G401 (cell line): ENCODE results near the gene ATXN7. TPM values are rescaled to one million over a fixed set of nuclear protein-coding genes. Genes with fewer than 3 reads are reported as not detected.

ENCODE experiments used
- DNase-seq: peaks from one replicate; pipeline ENCODE4 v3.0.0-alpha.2; 2015; ENCODE audit warnings: low spot score
- in situ Hi-C: cut with HindIII; loops from 2 replicates; pipeline ENCODE4 v1.10.0; 2016; ENCODE audit warnings: low sequenced_read_pairs, mixed read lengths
- total RNA-seq: library from RNA; depleted of rRNA; stranded (reverse); fragments of >200 nt; shearing (Covaris generic); gene quantifications from 2 replicates; pipeline ENCODE4 v1.2.3, GENCODE V29; 2014

Gene ATXN7
- total RNA-seq, 1 experiment from 2014 or later: 5.8 TPM

- no peak for DNase-seq
- in situ Hi-C loops: loop anchor here (25.0 kb wide), 1 partner anchor 435 kb away; no protein-coding TSS in a partner anchor
These were observed 164.0 kb downstream of the ATXN7 start for GRCh38 chr3:64027658-64028057.

GRCh38 chr3:64028754-64029153 lies 165.1 kb downstream of the ATXN7 start:
- in situ Hi-C loops: loop anchor here (25.0 kb wide), 1 partner anchor 434 kb away; no protein-coding TSS in a partner anchor
- DNase-seq: no peak

- in situ Hi-C loops: loop anchor here (25.0 kb wide), 1 partner anchor 433 kb away; no protein-coding TSS in a partner anchor
These were observed 165.6 kb downstream of the ATXN7 start for GRCh38 chr3:64029287-64029686.

DNA sequence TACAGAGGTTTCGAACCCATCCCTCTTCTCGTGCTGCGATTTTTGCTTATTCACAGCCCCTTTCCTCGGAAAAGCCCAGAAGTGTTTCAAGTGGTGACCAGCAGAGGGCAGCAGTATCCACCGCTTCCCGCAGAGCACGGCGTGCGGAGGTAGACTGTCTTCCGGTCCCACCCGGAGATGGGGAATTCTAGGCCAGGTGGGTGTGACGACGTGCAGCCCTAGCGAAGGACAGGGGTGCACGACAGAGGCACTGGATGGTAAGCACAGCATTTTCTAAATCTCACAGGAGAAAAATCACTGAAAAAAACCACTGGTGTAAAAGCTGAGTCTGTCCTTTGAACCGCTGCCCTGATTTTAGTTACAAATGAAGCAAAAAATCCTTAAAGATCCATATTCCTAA lies 167.1 kb downstream of the ATXN7 start:
- in situ Hi-C loops: loop anchor here (25.0 kb wide), 1 partner anchor 432 kb away; no protein-coding TSS in a partner anchor
- DNase-seq: peak; percentile 67

More at GRCh38 chr3:64029287-64029686, 165.6 kb downstream of the ATXN7 start:
- no peak for DNase-seq

DNA sequence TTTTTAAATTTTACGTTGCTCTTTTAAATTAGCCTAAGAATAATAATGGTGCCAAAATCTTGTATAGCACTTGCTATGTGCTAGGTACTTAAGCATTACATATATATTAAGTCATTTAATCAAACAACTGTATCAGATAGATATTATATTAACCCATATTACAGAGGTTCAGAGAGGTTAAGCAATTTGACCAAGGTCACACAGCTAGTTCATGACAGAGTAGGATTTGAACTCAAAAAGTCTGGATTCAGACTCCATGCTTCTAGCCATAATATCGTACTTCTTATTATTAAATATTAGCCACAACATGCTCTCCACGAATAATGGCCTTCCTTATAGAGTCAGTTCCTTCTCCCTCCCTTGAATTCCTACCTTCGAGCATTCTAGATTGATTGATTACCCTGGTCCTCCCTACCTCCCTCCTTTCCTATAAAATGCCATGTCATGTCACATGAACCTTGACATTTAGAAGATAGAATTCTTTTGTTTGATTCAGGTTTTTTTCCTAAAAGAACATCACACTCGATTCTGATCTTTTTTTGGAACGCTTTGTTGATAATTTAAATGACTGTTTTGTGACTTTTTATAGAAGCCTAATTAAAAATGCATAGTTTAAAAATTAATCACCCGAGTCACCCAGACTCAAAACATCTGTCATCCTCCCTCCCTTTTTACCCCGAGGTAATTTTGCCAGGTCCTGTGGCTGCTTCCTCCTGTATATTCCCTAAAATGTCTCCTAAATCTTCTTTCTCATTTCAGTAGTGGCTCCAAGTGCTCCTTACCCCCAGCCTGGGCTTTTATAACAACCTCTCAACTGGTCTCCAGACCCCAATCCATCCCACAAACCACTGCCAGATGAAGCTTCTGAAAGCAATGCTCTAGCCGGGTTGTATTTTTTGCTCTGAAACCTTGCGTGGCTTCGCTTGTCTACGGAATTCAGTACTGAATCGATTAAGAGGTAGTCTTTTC lies 168.2 kb downstream of the ATXN7 start:
- DNase-seq: no peak
- in situ Hi-C loops: loop anchor here (25.0 kb wide), 1 partner anchor 430 kb away; no protein-coding TSS in a partner anchor

DNA sequence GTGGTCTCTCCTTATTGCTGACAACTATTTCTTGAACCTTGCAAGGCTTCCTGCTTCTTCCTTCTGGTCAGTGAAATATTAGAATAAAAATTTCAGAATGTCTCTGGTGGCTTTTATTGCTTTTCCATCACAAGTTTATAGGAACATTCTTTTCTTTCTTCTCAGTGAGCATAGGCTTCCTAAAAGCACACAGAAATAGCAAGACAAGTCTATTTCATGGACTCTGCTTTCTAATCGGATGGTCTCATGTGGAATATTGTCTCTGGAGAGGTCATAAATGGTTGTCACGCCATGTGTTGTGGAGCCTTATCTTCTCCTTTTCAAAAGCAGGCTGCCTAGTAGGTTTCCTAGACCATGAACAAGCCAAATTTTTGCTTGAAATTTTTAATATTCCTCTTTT lies 169.4 kb downstream of the ATXN7 start:
- in situ Hi-C loops: loop anchor here (25.0 kb wide), 1 partner anchor 429 kb away; no protein-coding TSS in a partner anchor
- DNase-seq: no peak

GRCh38 chr3:64037084-64037483 lies 173.4 kb downstream of the ATXN7 start:
- no peak for DNase-seq
- in situ Hi-C loops: loop anchor here (25.0 kb wide), 1 partner anchor 425 kb away; no protein-coding TSS in a partner anchor

DNA sequence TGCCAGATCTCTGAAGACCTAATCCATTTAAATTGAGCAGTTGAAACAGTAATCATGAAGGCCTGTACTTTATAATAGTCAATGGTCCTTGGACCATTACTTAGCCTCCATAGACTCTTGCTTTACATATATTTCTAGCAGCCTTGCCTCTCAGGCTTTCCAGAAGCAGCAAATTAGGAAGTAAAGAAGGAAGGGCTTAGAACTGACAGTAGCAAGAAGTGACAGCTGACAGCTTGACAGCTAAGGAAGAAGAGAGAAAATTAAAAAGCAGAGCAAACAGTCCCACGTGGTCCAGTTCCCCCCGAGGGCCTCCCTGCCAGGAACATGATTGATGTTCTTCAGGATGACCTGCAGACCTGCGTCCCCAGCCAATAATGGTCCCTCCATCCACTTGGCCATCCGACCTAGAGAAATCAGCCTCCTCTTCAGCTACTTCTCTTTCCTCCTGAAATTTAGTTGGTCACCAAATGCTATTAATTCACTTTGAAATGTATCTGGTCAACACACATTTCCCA lies 174.6 kb downstream of the ATXN7 start:
- DNase-seq: no peak
- in situ Hi-C loops: loop anchor here (25.0 kb wide), 1 partner anchor 424 kb away; no protein-coding TSS in a partner anchor

DNA sequence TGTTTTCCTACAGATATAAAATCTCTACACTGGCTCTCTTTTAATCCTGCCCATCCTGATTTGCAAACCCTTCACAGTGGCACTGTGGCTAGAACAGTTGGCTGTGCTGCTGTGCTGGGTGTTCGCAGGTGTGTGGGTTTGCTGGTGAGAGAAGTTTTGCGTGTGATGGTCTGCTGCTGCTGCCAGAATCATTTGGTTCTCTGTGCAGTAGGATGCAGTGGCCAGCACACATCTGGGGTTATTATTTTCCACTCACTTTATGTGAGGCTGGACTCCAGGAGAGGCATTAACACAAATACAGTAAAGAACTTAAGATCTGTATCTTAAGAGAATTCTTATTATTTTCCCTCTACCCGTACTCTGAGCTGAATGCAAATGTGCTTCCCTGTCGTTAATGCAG lies 175.7 kb downstream of the ATXN7 start:
- no peak for DNase-seq
- in situ Hi-C loops: loop anchor here (25.0 kb wide), 1 partner anchor 423 kb away; no protein-coding TSS in a partner anchor

- in situ Hi-C loops: loop anchor here (25.0 kb wide), 1 partner anchor 422 kb away; no protein-coding TSS in a partner anchor
These were observed 176.5 kb downstream of the ATXN7 start for GRCh38 chr3:64039981-64040733.

GRCh38 chr3:64042952-64043351 lies 179.3 kb downstream of the ATXN7 start:
- in situ Hi-C loops: loop anchor here (25.0 kb wide), 1 partner anchor 419 kb away; no protein-coding TSS in a partner anchor
- no peak for DNase-seq

More at GRCh38 chr3:64039981-64040733, 176.5 kb downstream of the ATXN7 start:
- DNase-seq: no peak

DNA sequence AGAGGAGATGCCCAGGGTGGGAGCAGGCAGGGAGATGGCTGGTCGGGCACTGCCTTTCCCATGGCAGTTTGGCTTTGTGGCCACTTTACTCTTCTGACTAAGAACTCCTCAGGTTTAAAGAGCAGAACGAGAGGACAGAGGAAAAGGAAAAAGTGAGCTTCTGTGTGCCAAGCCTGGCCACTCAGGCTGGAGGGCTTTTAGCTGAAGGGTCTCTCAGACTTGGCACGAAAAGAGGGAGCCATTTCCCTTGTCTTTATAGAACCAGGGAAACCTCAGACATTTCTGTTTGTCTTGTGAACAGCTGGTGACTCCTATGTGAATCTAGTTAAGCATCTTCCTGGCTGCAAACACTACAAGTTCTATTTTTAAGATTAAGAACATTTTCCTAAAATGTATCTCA lies 182.9 kb downstream of the ATXN7 start:
- in situ Hi-C loops: loop anchor here (25.0 kb wide), 1 partner anchor 416 kb away; no protein-coding TSS in a partner anchor
- no peak for DNase-seq

GRCh38 chr3:64046996-64047594 lies 183.4 kb downstream of the ATXN7 start:
- in situ Hi-C loops: loop anchor here (25.0 kb wide), 1 partner anchor 415 kb away; no protein-coding TSS in a partner anchor
- DNase-seq: no peak

- in situ Hi-C loops: loop anchor here (25.0 kb wide), 1 partner anchor 415 kb away; no protein-coding TSS in a partner anchor
- DNase-seq: no peak
These were observed 184.1 kb downstream of the ATXN7 start for GRCh38 chr3:64047787-64048186.

- in situ Hi-C loops: loop anchor here (25.0 kb wide), 1 partner anchor 414 kb away; no protein-coding TSS in a partner anchor
- DNase-seq: no peak
These were observed 185.0 kb downstream of the ATXN7 start for GRCh38 chr3:64048631-64049061.

DNA sequence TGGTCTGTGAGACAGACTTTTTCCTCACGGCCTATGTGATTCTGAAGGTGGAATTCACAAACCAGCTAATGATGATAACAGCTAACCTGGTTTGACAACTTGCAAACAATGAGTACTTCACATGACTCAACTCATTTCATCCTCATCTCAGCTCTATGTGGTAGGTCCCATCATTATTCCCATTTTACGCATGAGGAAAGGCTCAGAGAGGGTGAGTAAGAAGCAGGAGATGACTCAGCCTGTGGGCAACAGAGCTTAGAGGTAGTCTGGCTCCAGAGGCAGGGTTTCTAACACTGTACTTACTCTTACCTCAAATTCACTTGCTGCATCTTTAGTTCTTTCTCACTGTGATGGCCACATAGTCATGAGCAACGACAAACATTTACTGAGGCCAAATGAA lies 185.5 kb downstream of the ATXN7 start:
- in situ Hi-C loops: loop anchor here (25.0 kb wide), 1 partner anchor 413 kb away; no protein-coding TSS in a partner anchor

GRCh38 chr3:64049832-64050231 lies 186.2 kb downstream of the ATXN7 start:
- no peak for DNase-seq
- in situ Hi-C loops: loop anchor here (25.0 kb wide), 1 partner anchor 412 kb away; no protein-coding TSS in a partner anchor

More for the DNA sequence above, 185.5 kb downstream of the ATXN7 start:
- DNase-seq: no peak
